Measurements from ENCODE around the gene TRIM37. TPM values are rescaled to one million over a fixed set of nuclear protein-coding genes. Genes with fewer than 3 reads are reported as not detected.
A peak's percentile ranks its signal among the peaks of the same experiment; 100 is the strongest.
"Not testable (repeated sequence)": the region's sequence is repeated elsewhere in the genome, so short reads cannot be mapped to it uniquely, and the experiment has no call there.

Gene TRIM37
- total RNA-seq, 2 donors from 2014 or later: 16.8 to 18.5 TPM

- DNase-seq: no peak
- intact Hi-C loops (cut with DNase I): no loop called here
These were observed 18.0 kb upstream of the TRIM37 start for GRCh38 chr17:59124665-59125064.

GRCh38 chr17:59121901-59122480 lies 15.3 kb upstream of the TRIM37 start:
- intact Hi-C loops (cut with DNase I): no loop called here
- DNase-seq (no peak), ATAC-seq (no peak)

More at GRCh38 chr17:59124665-59125064, 18.0 kb upstream of the TRIM37 start:
- no peak for ATAC-seq

- intact Hi-C loops (cut with DNase I): no loop called here
- DNase-seq (no peak), ATAC-seq (no peak)
These were observed 8.8 kb upstream of the TRIM37 start for GRCh38 chr17:59115474-59115873.

GRCh38 chr17:59111539-59111938 lies 4.9 kb upstream of the TRIM37 start:
- DNase-seq: no peak
- intact Hi-C loops (cut with DNase I): no loop called here
- no peak for ATAC-seq

DNA sequence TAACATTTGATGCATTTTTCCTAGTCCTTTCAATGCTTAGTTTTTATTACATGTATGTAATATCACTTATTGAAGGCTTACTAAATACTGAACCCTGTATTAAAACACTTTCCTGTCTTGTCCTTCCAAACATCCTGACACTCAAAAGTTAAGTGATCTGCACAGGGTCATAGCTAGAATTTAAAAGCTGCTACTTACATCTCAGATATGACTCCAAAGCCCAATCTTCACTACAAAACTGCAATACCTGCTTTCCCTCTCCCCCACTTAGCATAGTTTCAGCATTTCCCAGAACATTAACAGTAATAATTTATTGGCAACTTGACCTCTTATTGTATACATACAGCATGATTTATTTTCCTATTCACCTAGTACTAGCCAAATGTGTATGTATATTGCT lies 4.3 kb upstream of the TRIM37 start:
- no peak for ATAC-seq
- intact Hi-C loops (cut with DNase I): no loop called here

GRCh38 chr17:59108400-59109102 lies 1.9 kb upstream of the TRIM37 start:
- ATAC-seq (no peak), DNase-seq (no peak)
- intact Hi-C loops (cut with DNase I): no loop called here

More for the DNA sequence above, 4.3 kb upstream of the TRIM37 start:
- no peak for DNase-seq

GRCh38 chr17:59107306-59107670 lies 608 bp upstream of the TRIM37 start:
- intact Hi-C loops (cut with DNase I): no loop called here
- DNase-seq (no peak), ATAC-seq (peak; percentile 0 to 1)

DNA sequence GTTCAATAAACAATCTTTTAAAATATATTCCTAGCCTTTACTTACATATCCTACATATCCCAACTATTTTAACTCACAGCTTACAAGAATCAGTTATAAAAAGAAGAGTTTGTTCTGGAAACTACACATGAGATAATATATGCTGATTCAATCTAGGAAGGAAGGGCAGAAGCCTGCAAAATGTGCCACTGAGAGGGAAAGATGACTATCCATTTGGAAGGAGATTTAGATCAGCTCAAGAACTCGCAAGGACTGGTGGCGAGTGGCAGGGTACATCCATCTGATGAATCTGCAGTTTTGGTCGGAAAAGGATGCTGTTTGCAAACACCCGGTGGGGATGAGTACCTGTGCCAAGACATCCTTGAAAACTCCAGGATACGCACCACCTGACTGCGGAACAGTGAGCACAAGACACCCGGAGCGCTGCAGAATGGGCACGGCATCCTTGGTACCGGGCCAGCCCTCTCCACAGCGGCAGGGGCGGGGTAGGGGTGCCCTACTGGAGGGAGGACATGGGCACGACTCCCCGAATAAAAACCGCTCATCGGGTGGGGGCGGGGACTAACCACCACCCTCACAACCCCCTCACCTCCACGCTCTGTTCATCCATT lies 723 bp downstream of the TRIM37 start:
- peak; percentile 59 to 72 for ATAC-seq
- intact Hi-C loops (cut with DNase I): no loop called here

GRCh38 chr17:59101178-59101577 lies 5.5 kb downstream of the TRIM37 start:
- ATAC-seq (no peak), DNase-seq (no peak)
- intact Hi-C loops (cut with DNase I): no loop called here

More for the DNA sequence above, 723 bp downstream of the TRIM37 start:
- DNase-seq: peak; percentile 61

GRCh38 chr17:59097876-59098275 lies 8.8 kb downstream of the TRIM37 start:
- DNase-seq (no peak), ATAC-seq (no peak)
- intact Hi-C loops (cut with DNase I): no loop called here

DNA sequence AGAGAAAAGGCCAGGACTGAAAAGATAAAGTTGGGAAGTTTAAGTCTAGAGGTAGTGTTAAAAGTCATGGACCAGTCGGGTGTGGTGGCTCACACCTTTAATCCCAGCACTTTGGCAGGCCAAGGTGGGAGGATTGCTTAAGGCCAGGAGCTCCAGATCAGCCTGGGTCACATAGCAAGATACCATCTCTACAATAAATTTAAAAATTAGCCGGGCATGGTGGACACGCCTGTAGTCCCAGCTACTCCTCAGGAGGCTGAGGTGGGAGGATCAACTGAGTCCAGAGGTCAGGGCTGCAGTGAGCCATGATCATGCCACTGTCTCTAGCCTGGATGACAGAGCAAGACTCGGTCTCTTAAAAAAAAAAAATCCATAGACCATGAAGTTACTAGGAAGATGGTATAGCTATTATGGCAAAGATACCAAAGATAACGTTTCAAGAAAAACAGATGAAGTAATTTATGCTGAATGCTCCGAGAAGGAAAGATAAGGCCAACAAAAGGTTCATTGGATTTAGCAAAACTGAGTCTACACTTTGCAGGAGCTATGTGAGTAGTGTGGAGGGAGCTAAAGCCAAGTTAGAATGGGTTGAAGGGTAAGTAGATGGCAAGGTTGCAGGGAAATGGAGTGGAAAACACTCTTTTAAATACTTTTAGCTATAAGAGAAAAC lies 11.7 kb downstream of the TRIM37 start:
- DNase-seq (no peak), ATAC-seq (no peak)
- intact Hi-C loops (cut with DNase I): no loop called here

GRCh38 chr17:59093702-59094231 lies 12.9 kb downstream of the TRIM37 start:
- peak; percentile 55 for DNase-seq
- peak; percentile 79 to 94 for ATAC-seq

GRCh38 chr17:59093145-59093701 lies 13.5 kb downstream of the TRIM37 start:
- ATAC-seq: peak; percentile 22 to 27
- DNase-seq: no peak
- intact Hi-C loops (cut with DNase I): no loop called here

More at GRCh38 chr17:59093702-59094231, 12.9 kb downstream of the TRIM37 start:
- intact Hi-C loops (cut with DNase I): no loop called here

- DNase-seq; ATAC-seq; intact Hi-C loops (cut with DNase I): not testable (repeated sequence)
These were observed 16.1 kb downstream of the TRIM37 start for GRCh38 chr17:59090593-59090992.

DNA sequence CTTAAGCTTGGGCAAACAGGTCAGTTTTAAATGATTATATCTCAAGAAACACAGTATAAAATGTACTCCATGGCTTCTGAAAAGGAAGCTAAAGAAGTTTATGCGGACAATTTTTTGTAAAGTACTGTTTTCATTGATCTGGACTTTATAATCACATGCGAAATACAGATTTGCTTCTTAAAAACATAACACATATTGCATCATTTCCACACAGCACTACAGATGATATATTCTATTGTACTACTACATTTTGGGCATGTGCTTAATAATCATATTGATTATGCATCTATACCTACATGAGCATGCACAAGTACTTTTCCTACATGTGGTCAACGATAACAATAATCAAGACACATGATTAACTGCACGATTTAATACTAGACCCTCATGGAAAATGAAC lies 22.5 kb downstream of the TRIM37 start:
- intact Hi-C loops (cut with DNase I): no loop called here
- no peak for ATAC-seq
- DNase-seq: no peak

GRCh38 chr17:59074494-59074893 lies 32.2 kb downstream of the TRIM37 start:
- DNase-seq (no peak), ATAC-seq (no peak)
- intact Hi-C loops (cut with DNase I): no loop called here

- no peak for ATAC-seq
- no peak for DNase-seq
These were observed 32.7 kb downstream of the TRIM37 start for GRCh38 chr17:59073972-59074371.

DNA sequence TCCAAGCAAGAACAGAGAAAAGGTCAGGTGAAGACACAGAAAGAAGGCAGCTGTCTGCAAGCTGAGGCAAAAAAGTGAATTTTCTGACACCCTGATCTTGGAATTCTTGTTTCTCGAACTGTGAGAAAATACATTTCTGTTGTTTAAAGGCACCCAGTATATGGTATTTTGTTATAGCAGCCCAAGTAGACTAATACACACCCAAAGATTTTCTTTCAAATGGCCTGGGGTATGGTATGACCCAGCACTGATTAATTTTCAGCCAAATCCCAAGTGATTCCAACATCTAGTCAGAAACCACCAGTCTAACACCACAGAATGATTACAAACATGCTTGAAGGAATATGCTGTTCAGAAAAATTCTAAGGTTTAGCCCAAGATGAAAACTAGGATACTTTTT lies 36.8 kb downstream of the TRIM37 start:
- intact Hi-C loops (cut with DNase I): no loop called here
- no peak for ATAC-seq

More at GRCh38 chr17:59073972-59074371, 32.7 kb downstream of the TRIM37 start:
- intact Hi-C loops (cut with DNase I): no loop called here

GRCh38 chr17:59067756-59068155 lies 38.9 kb downstream of the TRIM37 start:
- no peak for ATAC-seq
- intact Hi-C loops (cut with DNase I): no loop called here
- DNase-seq: no peak

More for the DNA sequence above, 36.8 kb downstream of the TRIM37 start:
- DNase-seq: no peak
